Activated CD4-positive, alpha-beta T cell treated with anti-CD3 and anti-CD28 coated beads, Interleukin-2, amount 10 ng/mL, durations not matched to agents 24 days and 14 days (primary cell): ENCODE measurements around the gene SCYGR3. TPM values are rescaled to one million over a fixed set of nuclear protein-coding genes. Genes with fewer than 3 reads are reported as not detected.
"Not testable (repeated sequence)": the region's sequence is repeated elsewhere in the genome, so short reads cannot be mapped to it uniquely, and the experiment has no call there.

Source experiments
- DNase-seq: peaks from one replicate; pipeline ENCODE4 v3.0.0; 2022
- H3K27ac Mint-ChIP-seq: one replicate; pipeline ENCODE4 v1.8.0; 2022; ENCODE audit warnings: mild to moderate bottlenecking, mixed read lengths
- H3K27me3 Mint-ChIP-seq: one replicate; pipeline ENCODE4 v1.8.0; 2022; ENCODE audit warnings: mixed read lengths
- H3K36me3 Mint-ChIP-seq: one replicate; pipeline ENCODE4 v1.8.0; 2022; ENCODE audit warnings: low read depth, mild to moderate bottlenecking, mixed read lengths
- H3K4me1 Mint-ChIP-seq: one replicate; pipeline ENCODE4 v1.8.0; 2021; ENCODE audit warnings: mixed read lengths
- H3K4me3 Mint-ChIP-seq: one replicate; pipeline ENCODE4 v1.8.0; 2022; ENCODE audit warnings: mild to moderate bottlenecking, moderate library complexity, mixed read lengths
- H3K9me3 Mint-ChIP-seq: one replicate; pipeline ENCODE4 v1.8.0; 2021; ENCODE audit warnings: mixed read lengths
- intact Hi-C: fragments of 100-400 bp; cut with micrococcal nuclease; formaldehyde crosslinking; loops from one replicate; pipeline ENCODE4 v1.15.1; 2023
- total RNA-seq: library from RNA; stranded (reverse); gene quantifications from 2 replicates; pipeline ENCODE4 v1.2.3, GENCODE V29; 2022

The SCYGR3 gene
- total RNA-seq, 1 donor from 2014 or later, result not detected

GRCh38 chr2:227606476-227606875 is 8.2 kb downstream of the SCYGR3 start:
- H3K4me1 Mint-ChIP-seq, result peaks cover 2% of the 10 kb centered on the region
- no peak overlapping the region for H3K4me3 Mint-ChIP-seq
- H3K9me3 Mint-ChIP-seq, result no peaks in the 10 kb centered on the region
- H3K27ac Mint-ChIP-seq, result no peak overlapping the region
- H3K27me3 Mint-ChIP-seq, result peaks cover 25% of the 10 kb centered on the region
- intact Hi-C loops, result no loop called here
- no peaks in the 10 kb centered on the region for H3K36me3 Mint-ChIP-seq
- no peak for DNase-seq

- no peaks in the 10 kb centered on the region for H3K4me1 Mint-ChIP-seq
- no peaks in the 10 kb centered on the region for H3K9me3 Mint-ChIP-seq
- H3K27ac Mint-ChIP-seq, result no peak overlapping the region
- H3K36me3 Mint-ChIP-seq, result no peaks in the 10 kb centered on the region
- H3K27me3 Mint-ChIP-seq, result peaks cover 8% of the 10 kb centered on the region
- DNase-seq, result no peak
- intact Hi-C loops, result no loop called here
- no peak overlapping the region for H3K4me3 Mint-ChIP-seq
Observed at GRCh38 chr2:227602358-227602757, 12.3 kb downstream of the SCYGR3 start.

GRCh38 chr2:227598835-227599503 is 15.7 kb downstream of the SCYGR3 start, which contains the start of gene SCYGR2:
TSS of gene SCYGR2 (plus strand) at chr2:227598893. CDS start at chr2:227598893, 0 bp downstream.
- H3K4me1 Mint-ChIP-seq, H3K27ac Mint-ChIP-seq, H3K4me3 Mint-ChIP-seq, H3K27me3 Mint-ChIP-seq, H3K36me3 Mint-ChIP-seq, DNase-seq, intact Hi-C loops, H3K9me3 Mint-ChIP-seq: not testable (repeated sequence)

- no peak overlapping the region for H3K27ac Mint-ChIP-seq
- peaks cover 8% of the 10 kb centered on the region for H3K27me3 Mint-ChIP-seq
- no peak overlapping the region for H3K4me3 Mint-ChIP-seq
- DNase-seq, result no peak
- no peaks in the 10 kb centered on the region for H3K9me3 Mint-ChIP-seq
- intact Hi-C loops, result no loop called here
- peaks cover 4% of the 10 kb centered on the region for H3K4me1 Mint-ChIP-seq
- no peaks in the 10 kb centered on the region for H3K36me3 Mint-ChIP-seq
Observed at GRCh38 chr2:227597998-227598397, 16.6 kb downstream of the SCYGR3 start.

GRCh38 chr2:227597036-227597435 is 17.6 kb downstream of the SCYGR3 start:
- no peak overlapping the region for H3K4me3 Mint-ChIP-seq
- no peak overlapping the region for H3K27ac Mint-ChIP-seq
- intact Hi-C loops, result no loop called here
- DNase-seq, result no peak
- peaks cover 8% of the 10 kb centered on the region for H3K4me1 Mint-ChIP-seq
- H3K9me3 Mint-ChIP-seq, result no peaks in the 10 kb centered on the region
- peaks cover 8% of the 10 kb centered on the region for H3K27me3 Mint-ChIP-seq
- H3K36me3 Mint-ChIP-seq, result no peaks in the 10 kb centered on the region

- Mint-ChIP-seq H3K4me1 (peaks cover 8% of the 10 kb centered on the region), H3K4me3 (no peak overlapping the region), H3K27me3 (peaks cover 11% of the 10 kb centered on the region), H3K9me3 (no peaks in the 10 kb centered on the region), H3K36me3 (no peaks in the 10 kb centered on the region), H3K27ac (no peak overlapping the region)
- DNase-seq, result no peak
- intact Hi-C loops, result no loop called here
Observed at GRCh38 chr2:227595797-227596196, 18.8 kb downstream of the SCYGR3 start.

- intact Hi-C loops, result no loop called here
- DNase-seq, result no peak
- Mint-ChIP-seq H3K36me3 (no peaks in the 10 kb centered on the region), H3K27ac (no peak overlapping the region), H3K9me3 (peaks cover 9% of the 10 kb centered on the region), H3K4me3 (no peak overlapping the region), H3K4me1 (peaks cover 8% of the 10 kb centered on the region), H3K27me3 (peaks cover 17% of the 10 kb centered on the region)
Observed at GRCh38 chr2:227592694-227593387, 21.8 kb downstream of the SCYGR3 start.

GRCh38 chr2:227582369-227582768 is 32.3 kb downstream of the SCYGR3 start:
- intact Hi-C loops, result no loop called here
- DNase-seq, result no peak
- Mint-ChIP-seq H3K27me3 (peaks cover 6% of the 10 kb centered on the region), H3K4me1 (no peaks in the 10 kb centered on the region), H3K36me3 (no peaks in the 10 kb centered on the region), H3K27ac (no peak overlapping the region), H3K9me3 (no peaks in the 10 kb centered on the region), H3K4me3 (no peak overlapping the region)

GRCh38 chr2:227579791-227580190 is 34.8 kb downstream of the SCYGR3 start:
- Mint-ChIP-seq H3K27me3 (peaks cover 9% of the 10 kb centered on the region), H3K27ac (no peak overlapping the region), H3K9me3 (no peaks in the 10 kb centered on the region), H3K4me1 (no peaks in the 10 kb centered on the region), H3K4me3 (no peak overlapping the region), H3K36me3 (no peaks in the 10 kb centered on the region)
- intact Hi-C loops, result no loop called here
- DNase-seq, result no peak

GRCh38 chr2:227578642-227579041 is 36.0 kb downstream of the SCYGR3 start:
- no peaks in the 10 kb centered on the region for H3K36me3 Mint-ChIP-seq
- no peak overlapping the region for H3K4me3 Mint-ChIP-seq
- H3K27ac Mint-ChIP-seq, result no peak overlapping the region
- H3K9me3 Mint-ChIP-seq, result no peaks in the 10 kb centered on the region
- peaks cover 9% of the 10 kb centered on the region for H3K27me3 Mint-ChIP-seq
- intact Hi-C loops, result no loop called here
- no peaks in the 10 kb centered on the region for H3K4me1 Mint-ChIP-seq
- DNase-seq, result no peak

GRCh38 chr2:227577555-227577954 is 37.1 kb downstream of the SCYGR3 start:
- Mint-ChIP-seq H3K27ac (no peak overlapping the region), H3K9me3 (no peaks in the 10 kb centered on the region), H3K4me3 (no peak overlapping the region), H3K4me1 (no peaks in the 10 kb centered on the region), H3K36me3 (no peaks in the 10 kb centered on the region), H3K27me3 (peaks cover 11% of the 10 kb centered on the region)
- DNase-seq, result no peak
- intact Hi-C loops, result no loop called here

- H3K4me1 Mint-ChIP-seq, result no peaks in the 10 kb centered on the region
- intact Hi-C loops, result no loop called here
- peaks cover 11% of the 10 kb centered on the region for H3K27me3 Mint-ChIP-seq
- no peaks in the 10 kb centered on the region for H3K36me3 Mint-ChIP-seq
- H3K9me3 Mint-ChIP-seq, result no peaks in the 10 kb centered on the region
- no peak overlapping the region for H3K4me3 Mint-ChIP-seq
- DNase-seq, result no peak
- no peak overlapping the region for H3K27ac Mint-ChIP-seq
Observed at GRCh38 chr2:227576812-227577211, 37.8 kb downstream of the SCYGR3 start.

- intact Hi-C loops, result no loop called here
- no peaks in the 10 kb centered on the region for H3K9me3 Mint-ChIP-seq
Observed at GRCh38 chr2:227576110-227576509, 38.5 kb downstream of the SCYGR3 start.

GRCh38 chr2:227570615-227571014 is 44.0 kb downstream of the SCYGR3 start:
- Mint-ChIP-seq H3K27ac (no peak overlapping the region), H3K4me1 (no peaks in the 10 kb centered on the region), H3K27me3 (peaks cover 2% of the 10 kb centered on the region), H3K4me3 (no peak overlapping the region), H3K9me3 (no peaks in the 10 kb centered on the region), H3K36me3 (peaks cover 4% of the 10 kb centered on the region)
- no peak for DNase-seq
- intact Hi-C loops, result no loop called here

More at GRCh38 chr2:227576110-227576509, 38.5 kb downstream of the SCYGR3 start:
- H3K4me1 Mint-ChIP-seq, result no peaks in the 10 kb centered on the region
- H3K4me3 Mint-ChIP-seq, result no peak overlapping the region
- H3K36me3 Mint-ChIP-seq, result no peaks in the 10 kb centered on the region
- H3K27ac Mint-ChIP-seq, result no peak overlapping the region
- DNase-seq, result no peak
- peaks cover 11% of the 10 kb centered on the region for H3K27me3 Mint-ChIP-seq

- intact Hi-C loops, result no loop called here
- H3K4me1 Mint-ChIP-seq, result no peaks in the 10 kb centered on the region
- peaks cover 4% of the 10 kb centered on the region for H3K36me3 Mint-ChIP-seq
- no peaks in the 10 kb centered on the region for H3K9me3 Mint-ChIP-seq
- no peak overlapping the region for H3K27ac Mint-ChIP-seq
- DNase-seq, result no peak
- no peak overlapping the region for H3K4me3 Mint-ChIP-seq
- H3K27me3 Mint-ChIP-seq, result peaks cover 2% of the 10 kb centered on the region
Observed at GRCh38 chr2:227568852-227569169, 45.8 kb downstream of the SCYGR3 start.
